SU-DHL-6 (cell line): ENCODE data around the gene CRYZL1.

ENCODE experiments used
- H2AFZ ChIP-seq: fragments of 200-600 bp; sonication (generic); 2 replicates; pipeline ENCODE4 v1.6.1; 2014; ENCODE audit warnings: low read depth, mild to moderate bottlenecking, moderate library complexity, mixed read lengths, antibody characterized with exemption, low read length; ENCODE audit not compliant: severe bottlenecking
- H3F3A ChIP-seq: fragments of 200-600 bp; shearing (Covaris generic); 2 replicates; pipeline ENCODE4 v1.6.0; 2016; ENCODE audit warnings: antibody characterized with exemption, mild to moderate bottlenecking; ENCODE audit not compliant: insufficient read depth
- H3K27ac ChIP-seq: fragments of 200-600 bp; sonication (generic); 2 replicates; pipeline ENCODE4 v1.5.1; 2016; ENCODE audit warnings: low read depth, mild to moderate bottlenecking, low read length, moderate library complexity, mixed read lengths
- H3K27me3 ChIP-seq: fragments of 200-600 bp; sonication (generic), shearing (Covaris generic); 2 replicates; pipeline ENCODE4 v1.6.0; 2014; ENCODE audit warnings: mild to moderate bottlenecking, low read length
- H3K36me3 ChIP-seq: fragments of 200-600 bp; sonication (generic); 2 replicates; pipeline ENCODE4 v1.6.1; 2014; ENCODE audit warnings: mild to moderate bottlenecking, low read length, mixed read lengths
- H3K4me2 ChIP-seq: fragments of 300-600, 200-600 bp; shearing (Covaris generic), sonication (generic); 2 replicates; pipeline ENCODE4 v1.6.0; 2014; ENCODE audit warnings: low read length, low read depth, mild to moderate bottlenecking; ENCODE audit not compliant: poor library complexity, severe bottlenecking
- H3K4me3 ChIP-seq: fragments of 200-600 bp; sonication (generic); 2 replicates; pipeline ENCODE4 v1.5.1; 2014; ENCODE audit warnings: antibody characterized with exemption, low read length, mild to moderate bottlenecking, mixed read lengths; ENCODE audit not compliant: insufficient read depth, poor library complexity, severe bottlenecking
- H3K79me2 ChIP-seq: fragments of 200-600 bp; sonication (generic); 2 replicates; pipeline ENCODE4 v1.6.1; 2014; ENCODE audit warnings: mild to moderate bottlenecking, low read length, moderate library complexity; ENCODE audit not compliant: insufficient read depth
- H3K9ac ChIP-seq: fragments of 200-600 bp; sonication (generic); 2 replicates; pipeline ENCODE4 v1.7.0; 2014; ENCODE audit warnings: mild to moderate bottlenecking, low read length
- H3K9me2 ChIP-seq: fragments of 200-600 bp; sonication (generic); replicated peaks from 2 replicates; pipeline ENCODE4 v1.6.1; 2014; ENCODE audit warnings: low read length; ENCODE audit not compliant: insufficient read depth
- H3K9me3 ChIP-seq: fragments of 200-600 bp; sonication (generic); 2 replicates; pipeline ENCODE4 v1.6.1; 2014; ENCODE audit warnings: low read length, mixed read lengths; ENCODE audit not compliant: insufficient read depth
- H4K20me1 ChIP-seq: fragments of 200-600 bp; sonication (generic); 2 replicates; pipeline ENCODE4 v1.6.1; 2014; ENCODE audit warnings: low read depth, mild to moderate bottlenecking, antibody characterized with exemption, low read length, moderate library complexity, mixed read lengths
- CTCF ChIP-seq: fragments of 200-600 bp; sonication (generic); IDR thresholded peaks from one replicate; pipeline ENCODE4 v1.5.1; 2017; ENCODE audit warnings: antibody characterized with exemption, mild to moderate bottlenecking, low read length, moderate library complexity; ENCODE audit not compliant: insufficient read depth, poor library complexity, severe bottlenecking
- EZH2phosphoT487 ChIP-seq: fragments of 200-600 bp; sonication (generic), shearing (Covaris generic); conservative IDR thresholded peaks from 2 replicates; pipeline ENCODE4 v1.6.1; 2018; ENCODE audit warnings: mild to moderate bottlenecking, antibody characterized with exemption, low read length, moderate library complexity, mixed read lengths

Gene CRYZL1

GRCh38 chr21:33668180-33668579 lies 26.6 kb upstream of the CRYZL1 start:
- no peaks in the 10 kb centered on the region for H3K79me2 ChIP-seq

GRCh38 chr21:33667636-33668035 lies 26.1 kb upstream of the CRYZL1 start:
- Histone ChIP-seq H2AFZ (no peak overlapping the region), H3K9me3 (no peaks in the 10 kb centered on the region), H3K4me3 (no peak overlapping the region), H3K36me3 (no peaks in the 10 kb centered on the region), H4K20me1 (no peaks in the 10 kb centered on the region), H3F3A (no peaks in the 10 kb centered on the region), H3K9ac (no peak overlapping the region), H3K27me3 (no peaks in the 10 kb centered on the region), H3K79me2 (no peaks in the 10 kb centered on the region), H3K4me2 (no peak overlapping the region), H3K27ac (no peak overlapping the region), H3K9me2 (no peaks in the 10 kb centered on the region)
- TF ChIP-seq EZH2phosphoT487: no peak
- no peak for TF ChIP-seq CTCF

More at GRCh38 chr21:33668180-33668579, 26.6 kb upstream of the CRYZL1 start:
- no peak for TF ChIP-seq CTCF
- no peak for TF ChIP-seq EZH2phosphoT487
- H3K4me3 ChIP-seq: no peak overlapping the region
- H3K9me2 ChIP-seq: no peaks in the 10 kb centered on the region
- H3K27ac ChIP-seq: no peak overlapping the region
- H3K4me2 ChIP-seq: no peak overlapping the region
- H3F3A ChIP-seq: no peaks in the 10 kb centered on the region
- H2AFZ ChIP-seq: no peak overlapping the region
- H3K9me3 ChIP-seq: no peaks in the 10 kb centered on the region
- H3K27me3 ChIP-seq: no peaks in the 10 kb centered on the region
- no peak overlapping the region for H3K9ac ChIP-seq
- no peaks in the 10 kb centered on the region for H4K20me1 ChIP-seq
- no peaks in the 10 kb centered on the region for H3K36me3 ChIP-seq

- Histone ChIP-seq H3K36me3 (no peaks in the 10 kb centered on the region), H3K4me3 (no peak overlapping the region), H3F3A (no peaks in the 10 kb centered on the region), H3K79me2 (no peaks in the 10 kb centered on the region), H3K9me3 (no peaks in the 10 kb centered on the region), H3K27me3 (no peaks in the 10 kb centered on the region), H3K4me2 (no peak overlapping the region), H3K27ac (no peak overlapping the region), H4K20me1 (no peaks in the 10 kb centered on the region), H2AFZ (no peak overlapping the region), H3K9me2 (no peaks in the 10 kb centered on the region), H3K9ac (no peak overlapping the region)
- no peak for TF ChIP-seq EZH2phosphoT487
- no peak for TF ChIP-seq CTCF
These were observed 24.6 kb upstream of the CRYZL1 start for GRCh38 chr21:33666153-33666552.

- Histone ChIP-seq H2AFZ (no peak overlapping the region), H3K4me2 (no peak overlapping the region), H3K9ac (no peak overlapping the region), H3K27me3 (no peaks in the 10 kb centered on the region), H3F3A (no peaks in the 10 kb centered on the region), H3K79me2 (no peaks in the 10 kb centered on the region), H3K4me3 (no peak overlapping the region), H3K27ac (no peak overlapping the region), H4K20me1 (no peaks in the 10 kb centered on the region), H3K36me3 (no peaks in the 10 kb centered on the region), H3K9me2 (no peaks in the 10 kb centered on the region), H3K9me3 (peaks cover 4% of the 10 kb centered on the region; the same call in 1 of the 2 replicates)
- TF ChIP-seq CTCF (no peak), EZH2phosphoT487 (no peak)
These were observed 22.6 kb upstream of the CRYZL1 start for GRCh38 chr21:33664135-33664534.
